OCI-LY3 (cell line): ENCODE results near the gene TUBA8.
"Not testable (repeated sequence)": the region's sequence is repeated elsewhere in the genome, so short reads cannot be mapped to it uniquely, and the experiment has no call there.

Experiments used
- H2AFZ ChIP-seq: fragments of 200-600, 300-600 bp; shearing (Covaris generic); 2 replicates; pipeline ENCODE4 v1.6.0; 2014; ENCODE audit warnings: antibody characterized with exemption, low read depth, low read length
- H3K27ac ChIP-seq: fragments of 200-600, 300-600 bp; sonication (generic); 2 replicates; pipeline ENCODE4 v1.5.1; 2014; ENCODE audit warnings: mild to moderate bottlenecking, low read length, moderate library complexity, mixed read lengths
- H3K27me3 ChIP-seq: fragments of 200-600, 300-600 bp; sonication (generic); 2 replicates; pipeline ENCODE4 v1.6.1; 2014; ENCODE audit warnings: low read depth, low read length, mixed read lengths
- H3K36me3 ChIP-seq: fragments of 200-600, 300-600 bp; sonication (generic); replicated peaks from 2 replicates; pipeline ENCODE3; 2014; ENCODE audit warnings: low read depth, low read length, mixed read lengths
- H3K4me1 ChIP-seq: fragments of 300-600, 200-600 bp; sonication (generic); 2 replicates; pipeline ENCODE4 v1.6.1; 2014; ENCODE audit warnings: low read length, mixed read lengths
- H3K4me2 ChIP-seq: fragments of 200-600, 300-600 bp; sonication (generic); 2 replicates; pipeline ENCODE4 v1.6.1; 2014; ENCODE audit warnings: low read length, mixed read lengths
- H3K4me3 ChIP-seq: fragments of 300-600, 200-600 bp; sonication (generic); 2 replicates; pipeline ENCODE4 v1.5.1; 2014; ENCODE audit warnings: antibody characterized with exemption, mild to moderate bottlenecking, low read length, moderate library complexity
- H3K79me2 ChIP-seq: fragments of 300-600, 200-600 bp; shearing (Covaris generic); 2 replicates; pipeline ENCODE4 v1.6.1; 2014; ENCODE audit warnings: mild to moderate bottlenecking, low read length, mixed read lengths
- H3K9ac ChIP-seq: fragments of 300-600, 200-600 bp; shearing (Covaris generic); 2 replicates; pipeline ENCODE4 v1.6.0; 2014; ENCODE audit warnings: mild to moderate bottlenecking, low read length, moderate library complexity
- H3K9me3 ChIP-seq: fragments of 200-600, 300-600 bp; shearing (Covaris generic); 2 replicates; pipeline ENCODE4 v1.6.1; 2014; ENCODE audit warnings: low read length, mixed read lengths; ENCODE audit not compliant: insufficient read depth
- H4K20me1 ChIP-seq: fragments of 200-600, 300-600 bp; sonication (generic); 2 replicates; pipeline ENCODE4 v1.6.1; 2016; ENCODE audit warnings: low read length, mixed read lengths; ENCODE audit not compliant: insufficient read depth
- EZH2phosphoT487 ChIP-seq: fragments of 200-600 bp; shearing (Covaris generic); IDR thresholded peaks from 2 replicates; pipeline ENCODE4 v1.6.1; 2018; ENCODE audit warnings: antibody characterized with exemption, mixed run types, low read depth
- TF ChIP-seq, protein P1 (sequence below): fragments of 200-600, 300-600 bp; sonication (generic); IDR thresholded peaks from 2 replicates; pipeline ENCODE4 v1.5.1; 2014; ENCODE audit warnings: antibody characterized with exemption, low read length, low read depth

The TUBA8 gene

GRCh38 chr22:18110194-18110953 is at the start of gene TUBA8:
TSS of gene TUBA8 (plus strand) at chr22:18110809. CDS start at chr22:18110866, 57 bp downstream.
- no peak within 1 kb of the TSS for H3K4me2 ChIP-seq
- H3K79me2 ChIP-seq = no peaks in the 10 kb centered on the region
- no peak within 1 kb of the TSS for H3K27ac ChIP-seq
- H3K4me1 ChIP-seq = no peaks in the 10 kb centered on the region
- H3K9me3 ChIP-seq = peaks cover 19% of the 10 kb centered on the region; the same call in 1 of the 2 replicates
- no peaks in the 10 kb centered on the region for H4K20me1 ChIP-seq
- TF ChIP-seq, protein P1, sequence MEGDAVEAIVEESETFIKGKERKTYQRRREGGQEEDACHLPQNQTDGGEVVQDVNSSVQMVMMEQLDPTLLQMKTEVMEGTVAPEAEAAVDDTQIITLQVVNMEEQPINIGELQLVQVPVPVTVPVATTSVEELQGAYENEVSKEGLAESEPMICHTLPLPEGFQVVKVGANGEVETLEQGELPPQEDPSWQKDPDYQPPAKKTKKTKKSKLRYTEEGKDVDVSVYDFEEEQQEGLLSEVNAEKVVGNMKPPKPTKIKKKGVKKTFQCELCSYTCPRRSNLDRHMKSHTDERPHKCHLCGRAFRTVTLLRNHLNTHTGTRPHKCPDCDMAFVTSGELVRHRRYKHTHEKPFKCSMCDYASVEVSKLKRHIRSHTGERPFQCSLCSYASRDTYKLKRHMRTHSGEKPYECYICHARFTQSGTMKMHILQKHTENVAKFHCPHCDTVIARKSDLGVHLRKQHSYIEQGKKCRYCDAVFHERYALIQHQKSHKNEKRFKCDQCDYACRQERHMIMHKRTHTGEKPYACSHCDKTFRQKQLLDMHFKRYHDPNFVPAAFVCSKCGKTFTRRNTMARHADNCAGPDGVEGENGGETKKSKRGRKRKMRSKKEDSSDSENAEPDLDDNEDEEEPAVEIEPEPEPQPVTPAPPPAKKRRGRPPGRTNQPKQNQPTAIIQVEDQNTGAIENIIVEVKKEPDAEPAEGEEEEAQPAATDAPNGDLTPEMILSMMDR = no peak
- no peak for TF ChIP-seq EZH2phosphoT487
- H3K4me3 ChIP-seq = no peak within 1 kb of the TSS
- no peak within 1 kb of the TSS for H2AFZ ChIP-seq
- H3K9ac ChIP-seq = no peak within 1 kb of the TSS
- H3K27me3 ChIP-seq = 0 out of 2 replicates have a peak, but pooled peaks cover 7% of the 10 kb centered on the region
- peaks cover 13% of the 10 kb centered on the region for H3K36me3 ChIP-seq

- no peaks in the 10 kb centered on the region for H3K79me2 ChIP-seq
- no peaks in the 10 kb centered on the region for H3K36me3 ChIP-seq
- H3K9ac ChIP-seq = no peak overlapping the region
- no peaks in the 10 kb centered on the region for H3K27me3 ChIP-seq
- no peak overlapping the region for H2AFZ ChIP-seq
- no peaks in the 10 kb centered on the region for H3K9me3 ChIP-seq
- no peak overlapping the region for H3K4me3 ChIP-seq
- H3K4me2 ChIP-seq = no peak overlapping the region
- no peak for TF ChIP-seq EZH2phosphoT487
- TF ChIP-seq, protein P1 = no peak
- no peaks in the 10 kb centered on the region for H4K20me1 ChIP-seq
- peaks cover 78% of the 10 kb centered on the region for H3K4me1 ChIP-seq
- no peak overlapping the region for H3K27ac ChIP-seq
Measured at GRCh38 chr22:18062421-18062820, 48.2 kb upstream of the TUBA8 start.

- Histone ChIP-seq H3K27me3 (no peaks in the 10 kb centered on the region), H3K36me3 (no peaks in the 10 kb centered on the region), H3K4me1 (peaks cover 78% of the 10 kb centered on the region), H4K20me1 (no peaks in the 10 kb centered on the region), H2AFZ (no peak overlapping the region), H3K4me2 (no peak overlapping the region), H3K27ac (no peak overlapping the region), H3K9ac (no peak overlapping the region), H3K79me2 (no peaks in the 10 kb centered on the region), H3K9me3 (no peaks in the 10 kb centered on the region), H3K4me3 (no peak overlapping the region)
- TF ChIP-seq, protein P1 = no peak
- no peak for TF ChIP-seq EZH2phosphoT487
Measured at GRCh38 chr22:18063306-18063705, 47.3 kb upstream of the TUBA8 start.

GRCh38 chr22:18063715-18064114 is 46.9 kb upstream of the TUBA8 start:
- not testable (repeated sequence) for H3K9ac ChIP-seq, H3K9me3 ChIP-seq, H3K27ac ChIP-seq, H3K4me2 ChIP-seq, H3K4me3 ChIP-seq, H3K79me2 ChIP-seq, H2AFZ ChIP-seq, H3K36me3 ChIP-seq, H4K20me1 ChIP-seq, H3K27me3 ChIP-seq
- H3K4me1 ChIP-seq = peaks cover 78% of the 10 kb centered on the region
